GM18505 (cell line): Measurements from ENCODE around the gene PLCB1.

Experiments
- ATAC-seq: cut with Tn5 transposase; IDR thresholded peaks from one replicate; pipeline ENCODE4 v1.9.1; 2021; ENCODE audit not compliant: unreplicated experiment
- POLR2A ChIP-seq: IDR thresholded peaks from 4 replicates; pipeline ENCODE4 v1.6.1; 2011; ENCODE audit warnings: borderline replicate concordance; ENCODE audit not compliant: insufficient read depth, insufficient read length; ENCODE audit errors: extremely low read depth

The PLCB1 gene

GRCh38 chr20:8356806-8357205 is 224.7 kb downstream of the PLCB1 start:
- ATAC-seq = no peak
- no peak for TF ChIP-seq POLR2A

GRCh38 chr20:8357703-8358102 is 225.6 kb downstream of the PLCB1 start:
- TF ChIP-seq POLR2A = no peak
- ATAC-seq = no peak

GRCh38 chr20:8360035-8360434 is 228.0 kb downstream of the PLCB1 start:
- no peak for ATAC-seq

GRCh38 chr20:8361006-8361652 is 229.1 kb downstream of the PLCB1 start:
- no peak for TF ChIP-seq POLR2A
- ATAC-seq = no peak

More at GRCh38 chr20:8360035-8360434, 228.0 kb downstream of the PLCB1 start:
- TF ChIP-seq POLR2A = no peak

GRCh38 chr20:8361779-8362178 is 229.7 kb downstream of the PLCB1 start:
- ATAC-seq = no peak
- TF ChIP-seq POLR2A = no peak

DNA sequence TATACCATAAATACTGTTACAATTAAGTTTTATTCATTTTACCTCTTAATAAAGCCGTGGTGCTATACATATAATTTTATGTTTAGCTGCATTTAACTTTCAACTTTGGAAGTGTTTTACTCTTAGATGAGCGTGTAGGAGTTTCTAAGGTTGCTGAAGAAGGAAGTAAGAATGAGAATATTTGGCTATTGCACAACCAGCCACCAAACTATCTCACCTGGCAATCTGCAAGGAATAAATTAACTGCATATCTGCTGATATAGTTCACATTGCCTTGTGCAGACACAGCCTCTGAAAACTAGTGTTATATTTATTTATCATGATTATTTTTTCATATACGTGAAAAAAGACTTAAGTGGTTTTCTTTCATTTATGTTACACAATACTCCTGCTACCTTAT is 230.4 kb downstream of the PLCB1 start:
- no peak for ATAC-seq
- no peak for TF ChIP-seq POLR2A

DNA sequence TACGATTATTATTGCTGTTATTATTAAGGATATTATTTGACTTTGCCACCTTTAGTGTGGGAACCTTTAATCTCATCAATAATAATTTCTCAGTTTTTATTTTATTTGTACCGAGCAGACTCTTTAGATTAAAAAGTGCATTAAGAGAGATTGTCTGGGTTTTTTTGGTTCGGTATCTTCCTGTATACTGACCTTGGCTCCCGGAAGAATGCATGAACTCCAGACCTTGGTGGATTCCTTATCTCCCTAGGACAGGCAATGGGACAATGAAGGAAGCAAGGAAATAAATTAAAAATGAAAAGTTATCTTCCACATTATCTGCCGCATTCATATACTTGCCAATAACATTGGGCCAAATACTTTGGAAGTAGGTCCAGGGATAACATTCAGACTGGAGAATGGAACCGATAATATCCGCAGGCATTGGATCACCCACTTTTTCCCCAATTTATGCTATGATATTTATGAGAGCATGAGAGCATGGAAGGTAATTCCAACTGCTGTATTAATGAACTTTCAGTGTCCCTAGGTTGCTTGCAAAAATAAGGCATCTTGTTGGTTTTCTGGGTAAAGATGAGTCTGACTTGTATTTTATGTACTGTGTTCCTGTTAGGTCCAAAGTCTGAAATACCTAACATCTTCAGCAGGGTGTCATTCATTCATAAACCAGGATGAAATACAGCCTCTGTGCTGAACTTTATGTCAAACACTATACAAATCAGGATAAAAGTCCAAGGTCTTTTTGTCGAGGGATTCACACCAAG is 232.1 kb downstream of the PLCB1 start:
- TF ChIP-seq POLR2A = no peak
- no peak for ATAC-seq

DNA sequence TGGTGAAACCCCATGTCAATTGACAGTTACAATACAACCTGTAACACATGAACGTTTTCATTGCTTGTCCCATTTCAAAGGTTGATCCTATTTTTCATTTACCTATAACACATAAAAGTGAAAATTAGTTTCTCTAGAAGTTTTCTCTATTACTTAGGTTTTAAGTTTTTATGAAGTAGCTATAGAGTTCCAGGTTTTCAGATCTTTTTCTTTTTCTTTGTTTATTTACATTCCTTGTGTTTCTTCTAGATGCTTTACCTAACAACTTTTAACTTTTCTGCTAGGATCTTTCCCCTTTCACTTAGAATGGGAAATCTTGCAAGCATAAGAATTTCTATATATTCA is 232.6 kb downstream of the PLCB1 start:
- ATAC-seq = no peak
- no peak for TF ChIP-seq POLR2A

- ATAC-seq = no peak
- no peak for TF ChIP-seq POLR2A
Observed at GRCh38 chr20:8365634-8366033, 233.6 kb downstream of the PLCB1 start.

GRCh38 chr20:8366303-8366923 is 234.3 kb downstream of the PLCB1 start:
- ATAC-seq = no peak

DNA sequence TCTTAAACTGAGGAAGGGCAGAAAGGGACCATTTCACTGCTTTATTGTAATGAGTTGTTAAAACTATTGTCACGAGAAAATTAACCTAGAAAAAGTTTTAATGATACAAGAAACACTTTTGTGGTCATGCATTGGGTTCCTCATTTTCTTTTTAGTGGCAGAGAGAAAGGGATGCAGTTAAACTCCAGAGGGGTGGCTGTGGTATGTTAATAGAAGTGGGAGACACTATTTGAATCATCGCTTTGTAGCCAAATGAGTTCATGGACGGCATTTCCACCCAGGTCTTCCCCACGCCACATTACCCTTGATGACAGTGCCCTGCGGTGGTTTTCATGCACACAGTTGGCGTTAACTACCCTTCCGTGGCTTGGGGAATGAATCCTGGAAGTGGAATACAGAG is 235.6 kb downstream of the PLCB1 start:
- TF ChIP-seq POLR2A = no peak
- ATAC-seq = no peak

More at GRCh38 chr20:8366303-8366923, 234.3 kb downstream of the PLCB1 start:
- no peak for TF ChIP-seq POLR2A

GRCh38 chr20:8368670-8369069 is 236.6 kb downstream of the PLCB1 start:
- TF ChIP-seq POLR2A = no peak
- no peak for ATAC-seq

GRCh38 chr20:8369311-8369710 is 237.2 kb downstream of the PLCB1 start:
- no peak for TF ChIP-seq POLR2A
- ATAC-seq = no peak

DNA sequence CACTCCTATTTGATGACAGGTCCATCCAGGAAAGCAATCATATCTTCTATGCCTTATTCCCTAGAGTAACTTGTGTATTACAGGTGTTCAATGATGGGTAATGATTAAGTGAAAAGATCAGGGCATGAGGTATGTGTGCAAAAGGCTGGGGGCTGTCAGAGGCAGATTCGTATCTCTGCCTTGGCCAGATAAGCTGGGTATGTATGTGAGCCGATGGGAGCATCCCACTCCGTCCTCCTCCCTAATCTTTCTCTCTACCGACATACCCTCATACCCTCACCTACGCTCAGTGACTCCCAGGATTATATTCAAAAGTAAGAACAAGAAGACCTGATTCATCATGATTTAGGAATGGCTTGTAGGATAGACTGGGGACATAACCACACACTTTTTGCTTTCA is 238.7 kb downstream of the PLCB1 start:
- ATAC-seq = no peak

DNA sequence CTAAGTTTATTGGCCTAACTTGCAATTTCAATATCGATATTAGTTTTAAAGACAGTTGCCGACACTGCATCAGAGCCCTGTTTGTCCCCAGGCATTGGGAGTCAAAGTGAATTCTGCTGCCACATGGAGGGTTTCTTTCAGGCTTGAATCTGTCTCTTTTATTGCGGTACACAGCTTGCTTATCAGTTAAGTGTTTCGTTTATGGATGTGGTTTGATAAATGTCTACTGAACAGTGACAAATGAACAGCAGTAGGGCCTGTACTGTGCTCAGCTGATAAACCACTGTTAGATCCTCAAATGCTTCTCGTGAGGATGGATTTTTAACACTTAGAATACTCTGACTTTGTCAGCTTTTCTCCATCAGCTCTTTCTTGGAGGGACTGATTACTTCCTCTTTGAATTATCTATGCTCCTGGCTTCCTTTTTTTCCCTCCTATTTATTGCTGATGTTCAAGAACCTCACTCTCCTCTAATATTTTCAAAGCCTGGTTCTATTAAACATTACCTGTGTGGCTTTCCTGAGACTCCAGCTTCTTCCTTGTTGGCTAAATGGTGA is 240.8 kb downstream of the PLCB1 start:
- TF ChIP-seq POLR2A = no peak
- ATAC-seq = no peak

More for the DNA sequence above, 238.7 kb downstream of the PLCB1 start:
- TF ChIP-seq POLR2A = no peak

GRCh38 chr20:8373579-8373978 is 241.5 kb downstream of the PLCB1 start:
- no peak for ATAC-seq
- no peak for TF ChIP-seq POLR2A
